Stimulated activated CD4-positive, alpha-beta T cell treated with anti-CD3 and anti-CD28 coated beads, Interleukin-4, amount 100 ng/mL, for 48 hours (primary cell): Measurements from ENCODE around the gene HERC3.

Source experiments
- DNase-seq, 2 donors: peaks; one replicate each; pipeline ENCODE4 v3.0.0-alpha.2; 2020; ENCODE audit warnings: low read depth in 2 of 2

Gene HERC3

DNA sequence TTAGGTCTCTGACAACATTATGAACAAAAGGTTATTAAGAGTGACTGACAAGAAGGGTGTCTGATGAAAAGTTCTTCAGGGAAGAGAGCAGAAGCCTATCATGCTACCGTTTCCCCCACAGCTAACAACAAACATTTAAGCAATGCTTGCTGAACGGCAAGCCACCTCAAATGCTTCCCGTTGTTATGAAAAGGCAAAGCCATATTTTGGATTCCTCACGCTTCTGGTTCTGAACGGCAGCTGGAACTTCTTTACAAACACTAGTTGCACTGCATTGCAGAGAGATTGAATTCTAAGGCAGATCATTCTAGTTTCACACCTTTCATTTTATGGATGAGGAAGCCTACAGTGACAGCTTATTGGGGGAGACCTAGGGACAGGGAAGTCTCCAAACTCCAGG lies 153.9 kb downstream of the HERC3 start:
- no peak for DNase-seq

DNA sequence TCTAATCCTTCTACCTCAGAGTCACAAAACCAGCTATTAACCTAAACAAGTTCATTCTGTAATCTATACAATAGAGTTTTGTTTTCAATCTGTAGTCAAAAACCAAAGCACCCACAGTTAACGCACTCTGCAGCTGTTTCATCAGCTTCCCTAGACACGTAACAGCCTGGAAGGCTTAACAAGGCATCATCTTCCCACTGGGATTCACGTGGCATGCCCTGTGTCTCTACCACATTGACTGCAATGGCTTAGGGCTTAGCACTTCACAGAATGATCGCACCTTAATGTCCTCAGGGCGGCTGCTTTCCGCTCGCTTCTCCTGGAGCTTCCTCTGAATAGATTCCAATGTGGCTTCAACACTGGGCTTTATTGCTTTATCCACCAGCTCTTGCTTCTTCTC lies 155.1 kb downstream of the HERC3 start:
- DNase-seq: no peak

DNA sequence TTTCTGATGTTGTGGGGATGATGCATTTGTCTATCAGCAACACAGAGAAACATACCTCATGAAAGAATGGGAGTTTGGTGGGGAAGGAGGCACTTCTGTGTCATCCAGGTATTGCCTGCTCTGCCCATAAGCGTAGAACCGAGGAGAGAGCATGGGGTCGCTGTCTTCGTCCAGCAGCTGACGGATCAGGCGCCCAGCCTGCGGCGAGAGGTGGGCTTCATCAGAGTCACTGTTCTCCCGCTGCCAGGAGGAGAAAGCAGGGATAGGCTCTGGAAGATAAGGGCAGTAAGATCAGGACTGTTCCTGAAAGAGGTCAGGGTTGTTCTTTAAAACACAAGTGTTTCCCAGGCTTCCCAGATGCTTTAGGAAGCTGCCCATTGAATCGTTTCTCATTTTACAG lies 158.1 kb downstream of the HERC3 start:
- no peak for DNase-seq

DNA sequence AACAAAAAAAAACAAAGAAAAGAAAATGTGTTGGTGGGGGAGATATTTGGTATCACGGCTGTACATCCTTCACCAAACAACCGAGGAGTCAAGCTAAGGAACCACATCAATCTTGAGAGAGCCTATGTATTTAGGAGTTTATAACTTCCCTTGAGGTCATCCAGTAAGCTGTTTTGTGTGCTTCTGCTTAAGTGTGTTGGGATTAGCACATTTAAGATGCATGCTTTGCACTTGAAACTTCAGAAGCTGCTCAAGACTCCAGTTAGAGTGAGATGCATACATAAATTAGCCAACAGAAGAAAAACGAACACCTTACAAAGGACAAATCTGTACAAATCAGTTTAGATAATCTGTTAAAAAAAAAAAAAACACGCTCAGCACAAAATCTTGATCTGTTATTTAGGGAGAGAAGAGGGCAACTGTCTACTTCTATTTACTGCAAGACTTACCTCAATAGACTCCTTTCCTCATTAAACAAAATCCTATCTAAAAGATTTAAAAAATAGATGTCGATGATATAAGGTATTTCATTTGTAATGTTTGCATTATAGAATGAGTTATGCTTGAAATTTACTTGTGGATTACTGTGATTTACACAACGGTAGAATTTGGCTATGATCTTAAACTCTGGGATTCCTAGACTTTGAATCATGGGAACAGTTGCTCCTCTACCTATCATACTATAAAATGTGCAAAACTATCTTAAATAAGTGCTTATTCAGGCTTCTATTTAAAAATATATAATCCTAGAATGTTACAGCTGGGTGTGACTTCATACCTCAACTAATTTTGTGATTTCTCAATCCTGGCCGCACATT lies 159.2 kb downstream of the HERC3 start:
- DNase-seq: no peak

DNA sequence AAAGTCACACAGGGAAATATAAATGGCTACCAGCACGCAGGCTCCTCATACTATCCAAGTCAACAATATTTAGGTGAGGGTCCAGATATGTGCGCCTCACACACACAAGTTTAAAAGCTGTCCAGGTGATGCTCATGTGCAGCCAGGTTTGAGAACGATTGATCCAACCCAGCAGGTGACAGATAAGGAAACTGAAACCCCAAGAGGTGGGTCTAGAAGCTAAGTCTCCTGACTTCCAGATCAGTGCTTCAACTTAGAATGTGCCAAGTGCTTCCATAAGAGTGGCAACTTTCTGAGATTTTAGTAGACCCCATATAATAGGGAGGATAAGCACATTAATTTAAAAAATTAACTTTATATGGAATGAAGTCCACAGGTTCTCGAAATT lies 159.8 kb downstream of the HERC3 start:
- no peak for DNase-seq

DNA sequence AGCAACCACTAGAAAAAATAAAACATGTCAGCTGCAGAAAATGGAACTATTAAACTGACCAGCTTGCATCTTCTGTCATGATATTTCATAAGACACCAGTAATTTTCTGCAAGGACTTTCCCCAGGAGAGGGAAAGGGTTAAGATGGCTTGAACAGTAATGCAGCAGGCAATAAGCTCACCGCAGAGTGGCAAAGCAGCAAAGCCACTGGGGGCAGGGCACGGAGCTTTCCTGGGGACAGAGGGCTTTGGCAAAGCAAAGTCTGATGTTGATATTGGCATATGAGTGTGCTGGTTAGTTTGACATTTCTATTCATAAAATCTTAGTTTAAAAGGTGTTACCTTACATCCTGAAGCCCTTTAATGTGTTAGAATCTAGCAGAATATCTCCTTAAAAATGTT lies 160.5 kb downstream of the HERC3 start:
- no peak for DNase-seq

DNA sequence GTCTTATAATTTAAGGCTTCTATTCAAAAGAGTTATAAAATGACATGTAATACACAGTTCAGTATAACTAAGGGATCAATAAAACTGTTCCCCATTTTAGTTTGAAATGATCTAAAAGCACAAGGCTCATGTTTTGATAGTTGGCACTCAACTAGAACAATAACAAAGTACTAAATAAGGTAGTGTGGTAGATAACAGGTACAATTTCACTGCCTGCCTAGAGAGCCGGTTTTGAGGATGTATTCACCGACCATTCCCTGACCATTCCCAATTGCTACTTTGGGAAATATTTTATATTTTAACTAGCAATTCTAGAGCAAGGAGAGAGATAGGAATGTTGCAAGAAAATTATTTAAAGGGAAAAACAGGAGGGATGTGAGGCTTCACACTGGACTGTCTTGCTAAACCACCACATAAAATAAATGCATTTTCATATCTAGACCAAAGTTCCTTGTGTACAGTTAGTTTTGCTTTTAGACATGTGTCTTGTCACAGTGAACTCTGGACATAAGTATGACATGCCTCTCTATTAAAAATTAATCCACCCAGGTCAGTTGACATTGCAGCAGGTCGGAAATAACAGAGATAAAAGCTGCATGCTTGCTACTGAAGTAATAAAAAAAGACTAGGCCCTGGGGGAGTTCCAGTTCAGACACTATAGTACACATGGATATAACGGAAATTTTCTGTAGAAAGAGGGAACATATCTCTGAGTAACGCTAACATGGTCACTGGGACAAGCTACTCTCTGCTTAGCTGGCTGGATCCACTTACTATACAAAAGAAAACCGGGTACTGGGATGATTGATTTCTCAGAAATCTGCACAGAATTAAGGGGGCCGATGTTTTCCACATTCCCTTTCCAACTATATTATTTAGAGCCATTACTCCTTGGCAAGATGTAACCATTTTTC lies 161.6 kb downstream of the HERC3 start:
- DNase-seq: no peak

DNA sequence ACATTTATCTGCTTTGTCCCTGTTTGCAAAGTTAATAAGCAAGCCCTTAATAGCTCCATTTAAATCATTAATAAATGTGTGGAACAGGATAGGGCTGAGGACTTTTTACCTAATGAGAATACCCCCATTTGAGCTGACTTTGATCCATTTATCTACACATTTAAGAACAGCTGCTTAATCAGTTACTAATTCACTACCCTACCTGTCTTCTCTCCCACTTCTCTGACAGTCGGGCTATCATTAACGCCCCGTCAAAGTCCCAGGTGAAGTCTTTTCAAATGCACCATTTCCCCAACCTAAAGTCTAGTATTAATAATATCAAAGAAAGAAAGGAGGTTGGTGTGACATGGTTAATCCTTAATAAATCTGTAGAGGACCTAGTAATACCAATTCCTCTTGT lies 162.5 kb downstream of the HERC3 start:
- no peak for DNase-seq

DNA sequence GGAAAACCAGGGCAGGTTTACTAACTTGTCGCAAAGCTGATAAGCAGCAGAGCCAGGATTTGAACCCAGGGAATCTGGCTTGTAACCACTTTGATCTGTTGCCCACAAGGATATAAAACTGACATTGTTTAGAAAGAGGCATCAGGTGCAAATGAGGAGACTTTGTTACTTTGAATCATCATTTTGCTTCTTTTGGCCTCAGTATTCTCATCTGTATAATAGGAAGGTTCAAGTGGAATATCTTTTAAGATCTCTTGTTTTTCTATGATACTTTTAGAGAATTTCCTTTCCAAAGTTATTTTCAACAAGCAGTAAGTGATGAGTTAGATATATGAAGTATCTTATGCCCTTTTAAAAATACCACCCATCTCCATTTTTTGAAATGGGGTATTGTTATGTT lies 163.2 kb downstream of the HERC3 start:
- DNase-seq: no peak

DNA sequence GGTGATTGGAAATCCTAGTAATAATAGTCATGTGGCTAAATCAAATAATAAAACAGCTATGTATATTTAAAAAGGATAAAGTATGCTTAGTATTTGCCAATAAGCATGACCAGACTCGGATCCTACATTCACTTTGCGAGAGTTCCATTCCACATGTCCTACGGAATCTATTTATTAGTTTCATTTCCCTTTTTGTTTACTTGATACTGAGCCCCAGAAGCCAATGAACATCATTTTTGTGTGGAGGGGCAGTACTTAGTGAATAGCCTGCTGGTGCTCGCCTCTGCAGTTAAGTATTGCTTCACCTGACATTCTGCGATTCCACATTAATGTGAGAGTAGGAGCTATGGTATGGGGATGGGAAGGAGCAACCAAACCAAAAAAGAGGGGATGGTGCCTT lies 163.9 kb downstream of the HERC3 start:
- DNase-seq: no peak

DNA sequence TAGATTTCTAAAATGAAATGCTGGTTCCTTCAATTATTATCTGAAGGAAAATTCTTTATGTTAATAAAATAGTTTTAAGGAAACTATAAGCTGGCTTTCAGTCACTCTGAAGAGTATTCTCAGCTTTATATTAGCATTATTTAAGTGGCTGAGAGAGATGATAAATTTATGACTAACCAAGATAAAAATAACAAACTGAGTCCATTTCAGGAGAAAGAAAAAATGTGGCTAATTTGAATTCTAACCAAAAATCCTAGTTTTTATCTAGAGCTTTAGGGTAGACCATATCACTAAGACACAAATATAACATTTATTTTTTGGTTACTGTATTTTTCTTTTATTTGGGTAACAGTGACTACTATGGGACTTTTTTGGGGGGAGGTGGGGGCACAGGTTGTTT lies 164.8 kb downstream of the HERC3 start:
- DNase-seq: no peak

DNA sequence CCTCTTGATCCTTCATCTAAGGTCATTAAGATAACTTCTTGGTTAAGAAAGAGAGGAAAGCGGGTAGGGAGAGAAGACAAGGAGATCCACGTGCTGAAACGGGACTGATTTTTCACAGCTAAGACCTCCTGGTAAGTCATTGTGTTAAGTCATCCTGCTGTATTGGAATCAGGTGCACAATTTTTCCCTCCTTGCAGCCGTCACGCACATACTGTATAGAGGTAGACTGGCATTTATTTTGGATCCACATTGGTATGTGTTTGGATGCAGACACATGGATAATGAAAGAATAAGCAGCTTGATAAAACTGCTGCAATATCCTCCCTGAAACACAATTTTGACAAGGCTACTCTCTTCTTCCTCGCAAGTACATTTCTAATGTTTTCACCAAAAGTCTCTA lies 165.5 kb downstream of the HERC3 start:
- no peak for DNase-seq
